ELR (cell line): Measurements from ENCODE around the gene ERN1.
A peak's percentile ranks its signal among the peaks of the same experiment; 100 is the strongest.

Experiments
- DNase-seq: peaks from one replicate; pipeline ENCODE4 v3.0.0-alpha.2; 2015; ENCODE audit warnings: low read depth

The ERN1 gene

GRCh38 chr17:64110379-64111152 lies 19.4 kb downstream of the ERN1 start:
- no peak for DNase-seq

- DNase-seq, result no peak
These were observed 20.5 kb downstream of the ERN1 start for GRCh38 chr17:64109400-64109799.

GRCh38 chr17:64107500-64108236 lies 22.3 kb downstream of the ERN1 start:
- no peak for DNase-seq

GRCh38 chr17:64106918-64107317 lies 23.0 kb downstream of the ERN1 start:
- DNase-seq, result no peak

- DNase-seq, result peak; percentile 83
These were observed 26.3 kb downstream of the ERN1 start for GRCh38 chr17:64103391-64104364.

GRCh38 chr17:64102627-64103390 lies 27.1 kb downstream of the ERN1 start:
- peak; percentile 44 for DNase-seq

GRCh38 chr17:64099543-64099942 lies 30.4 kb downstream of the ERN1 start:
- DNase-seq, result no peak

- DNase-seq, result peak; percentile 47
These were observed 32.6 kb downstream of the ERN1 start for GRCh38 chr17:64097196-64097936.

- DNase-seq, result no peak
These were observed 33.9 kb downstream of the ERN1 start for GRCh38 chr17:64096037-64096436.

- DNase-seq, result no peak
These were observed 34.6 kb downstream of the ERN1 start for GRCh38 chr17:64095144-64095882.

- no peak for DNase-seq
These were observed 35.5 kb downstream of the ERN1 start for GRCh38 chr17:64094412-64094811.

- DNase-seq, result no peak
These were observed 36.9 kb downstream of the ERN1 start for GRCh38 chr17:64092952-64093451.

GRCh38 chr17:64092113-64092512 lies 37.8 kb downstream of the ERN1 start:
- DNase-seq, result no peak

GRCh38 chr17:64091571-64091970 lies 38.4 kb downstream of the ERN1 start:
- DNase-seq, result no peak

- DNase-seq, result peak; percentile 82
These were observed 38.8 kb downstream of the ERN1 start for GRCh38 chr17:64091116-64091515.

- DNase-seq, result no peak
These were observed 39.8 kb downstream of the ERN1 start for GRCh38 chr17:64090144-64090543.

GRCh38 chr17:64087252-64088005 lies 42.5 kb downstream of the ERN1 start:
- DNase-seq, result no peak

- DNase-seq, result no peak
These were observed 44.3 kb downstream of the ERN1 start for GRCh38 chr17:64085650-64086005.

- DNase-seq, result no peak
These were observed 44.8 kb downstream of the ERN1 start for GRCh38 chr17:64084940-64085649.
